GM19468 (cell line): ENCODE data around the gene NPM1.
A peak's percentile ranks its signal among the peaks of the same experiment; 100 is the strongest.
"Not testable (repeated sequence)": the region's sequence is repeated elsewhere in the genome, so short reads cannot be mapped to it uniquely, and the experiment has no call there.

Experiments used
- ATAC-seq: cut with Tn5 transposase; IDR thresholded peaks from one replicate; pipeline ENCODE4 v1.9.1; 2021; ENCODE audit warnings: mild to moderate bottlenecking, moderate library complexity, moderate number of reproducible peaks; ENCODE audit not compliant: unreplicated experiment; ENCODE audit errors: extremely low read depth

Gene NPM1

DNA sequence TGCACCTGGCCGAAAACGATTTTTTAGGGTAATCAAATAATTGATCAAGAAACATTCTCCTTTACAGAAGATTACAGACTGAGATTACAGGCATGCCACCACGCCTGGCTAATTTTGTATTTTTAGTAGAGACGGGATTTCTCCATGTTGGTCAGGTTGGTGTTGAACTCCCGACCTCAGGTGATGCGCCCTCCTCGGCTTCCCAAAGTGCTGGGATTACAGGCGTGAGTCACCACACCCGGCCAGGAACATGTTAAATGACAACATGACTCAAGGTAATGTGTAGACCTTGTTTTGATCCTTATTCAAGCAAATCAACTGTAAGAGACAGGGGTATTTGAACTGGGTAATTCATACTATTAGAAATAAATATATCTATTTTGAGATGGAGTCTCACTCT is 3.2 kb upstream of the NPM1 start:
- ATAC-seq, result not testable (repeated sequence)

DNA sequence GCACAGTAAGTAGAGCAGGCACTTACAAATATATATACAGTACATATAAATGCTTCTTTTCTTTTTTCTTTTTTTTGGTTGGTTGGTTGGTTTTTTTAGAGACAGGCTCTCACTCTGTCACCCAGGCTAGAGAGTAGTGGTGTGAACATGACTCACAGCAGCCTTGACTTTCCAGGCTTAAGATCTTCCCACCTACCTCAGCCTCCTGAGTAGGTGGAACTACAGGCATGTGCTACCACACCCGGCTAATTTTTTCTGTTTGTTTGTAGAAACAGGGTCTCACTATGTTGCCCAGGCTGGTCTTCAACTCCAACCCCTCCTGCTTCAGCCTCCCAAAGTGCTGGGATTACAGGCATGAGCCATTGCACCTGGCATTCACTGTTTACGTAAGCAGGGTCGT is 2.6 kb upstream of the NPM1 start:
- not testable (repeated sequence) for ATAC-seq

DNA sequence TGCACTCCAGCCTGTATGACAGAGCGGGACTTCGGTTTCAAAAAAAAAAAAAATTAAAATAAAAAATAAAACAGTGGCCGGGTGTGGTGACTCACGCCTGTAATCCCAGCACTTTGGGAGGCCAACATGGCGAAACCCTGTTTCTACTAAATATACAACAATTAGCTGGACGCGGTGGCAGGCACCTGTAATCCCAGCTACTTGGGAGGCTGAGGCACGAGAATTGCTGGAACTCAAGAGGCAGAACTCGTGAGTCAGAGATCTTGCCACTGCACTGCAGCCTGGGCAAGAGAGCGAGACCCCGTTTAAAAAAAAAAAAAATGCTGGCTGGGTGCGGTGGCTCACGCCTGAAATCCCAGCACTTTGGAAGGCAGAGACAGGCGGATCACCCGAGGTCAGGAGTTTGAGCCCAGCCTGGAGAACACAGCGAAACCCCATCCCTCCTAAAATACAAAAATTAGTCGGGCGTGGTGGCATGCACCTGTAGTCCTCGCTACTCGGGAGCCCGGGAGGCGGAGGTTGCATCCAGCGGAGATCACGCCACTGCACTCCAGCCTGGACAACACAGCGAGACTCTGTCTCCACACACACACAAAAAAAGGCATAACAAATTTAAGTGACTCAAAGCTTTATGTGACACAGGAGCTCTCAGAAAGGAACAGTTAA is 1.5 kb upstream of the NPM1 start:
- no peak for ATAC-seq

DNA sequence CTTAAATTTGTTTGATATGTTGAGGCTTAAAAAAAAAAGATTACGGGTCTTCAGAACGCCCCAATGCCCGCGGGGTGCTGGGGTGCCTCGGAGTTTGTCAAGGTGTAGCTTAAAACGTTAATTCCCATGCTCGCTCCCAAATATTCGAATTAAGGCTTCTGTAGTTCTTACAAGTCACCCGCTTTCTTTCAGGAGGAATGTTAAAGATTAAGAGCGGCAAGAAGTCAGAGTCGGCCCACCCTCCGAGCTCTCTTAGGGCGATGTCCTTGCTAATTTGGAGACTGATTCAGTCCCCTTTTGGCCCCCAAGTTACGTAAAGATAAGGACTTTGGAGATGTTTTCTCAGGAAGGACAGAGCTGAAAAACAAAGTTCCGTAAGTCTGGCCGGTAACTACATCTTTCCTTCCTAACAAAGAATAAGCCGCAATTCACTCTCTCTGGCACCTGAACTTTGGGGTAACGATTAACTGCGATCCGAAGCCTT is 746 bp upstream of the NPM1 start:
- no peak for ATAC-seq

DNA sequence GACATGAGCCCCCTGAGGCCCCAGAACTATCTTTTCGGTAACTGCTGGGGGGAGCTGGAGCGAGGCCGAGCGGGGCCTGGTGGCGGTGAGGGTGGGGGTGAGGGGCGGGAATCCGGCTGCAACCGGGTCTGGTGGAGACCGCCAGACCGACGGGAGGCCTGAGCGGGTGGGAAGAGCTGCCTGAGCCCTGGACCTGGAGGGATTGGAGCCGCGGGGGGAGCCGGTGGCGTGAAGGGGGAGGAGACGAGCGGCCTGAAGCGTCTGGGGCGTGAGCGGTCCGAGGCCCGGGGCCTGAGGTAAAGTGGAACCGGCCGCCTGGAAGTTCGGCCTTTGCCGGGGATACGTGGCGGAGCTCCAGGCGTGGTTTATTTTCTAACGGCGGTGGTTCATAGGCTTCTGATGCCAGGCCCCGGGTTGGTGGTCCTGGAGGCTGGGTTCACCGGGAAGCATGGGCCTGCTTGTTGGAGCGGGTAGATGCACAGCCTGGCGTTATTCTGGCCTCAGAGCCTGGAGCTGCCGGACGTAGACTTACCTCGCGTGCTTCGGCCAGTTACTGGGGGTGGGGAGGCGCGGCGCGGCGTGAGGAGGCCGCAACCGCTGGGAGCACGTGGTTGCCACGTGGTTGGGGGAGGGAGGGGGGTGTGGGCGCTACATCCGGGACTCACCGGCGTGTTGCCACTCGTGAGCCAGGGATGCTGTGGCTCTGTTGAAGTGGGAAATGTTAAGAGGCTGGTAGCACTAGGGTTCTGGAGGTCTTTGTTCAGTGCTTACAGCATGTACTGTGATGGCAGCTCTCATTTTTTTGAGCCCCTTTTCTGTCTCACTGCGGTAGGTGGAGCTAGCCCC is 544 bp downstream of the NPM1 start:
- peak; percentile 18 for ATAC-seq

DNA sequence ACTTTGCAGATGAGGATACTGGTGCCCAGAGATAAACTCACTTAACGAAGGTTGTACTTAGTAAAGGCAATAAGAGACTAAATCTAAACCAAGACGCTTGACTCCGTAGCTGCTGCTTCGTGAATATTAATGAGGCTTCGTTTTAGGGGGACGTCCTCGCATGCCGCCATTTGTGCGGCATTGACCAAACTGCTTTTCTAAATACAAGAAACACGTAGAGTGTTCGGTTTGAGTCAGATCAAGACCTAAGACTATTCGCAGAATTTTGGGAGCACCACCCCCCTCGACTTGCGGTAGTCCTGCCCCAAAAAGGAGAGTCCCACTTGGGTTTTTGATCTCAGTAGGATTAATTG is 1.1 kb downstream of the NPM1 start:
- ATAC-seq, result no peak

DNA sequence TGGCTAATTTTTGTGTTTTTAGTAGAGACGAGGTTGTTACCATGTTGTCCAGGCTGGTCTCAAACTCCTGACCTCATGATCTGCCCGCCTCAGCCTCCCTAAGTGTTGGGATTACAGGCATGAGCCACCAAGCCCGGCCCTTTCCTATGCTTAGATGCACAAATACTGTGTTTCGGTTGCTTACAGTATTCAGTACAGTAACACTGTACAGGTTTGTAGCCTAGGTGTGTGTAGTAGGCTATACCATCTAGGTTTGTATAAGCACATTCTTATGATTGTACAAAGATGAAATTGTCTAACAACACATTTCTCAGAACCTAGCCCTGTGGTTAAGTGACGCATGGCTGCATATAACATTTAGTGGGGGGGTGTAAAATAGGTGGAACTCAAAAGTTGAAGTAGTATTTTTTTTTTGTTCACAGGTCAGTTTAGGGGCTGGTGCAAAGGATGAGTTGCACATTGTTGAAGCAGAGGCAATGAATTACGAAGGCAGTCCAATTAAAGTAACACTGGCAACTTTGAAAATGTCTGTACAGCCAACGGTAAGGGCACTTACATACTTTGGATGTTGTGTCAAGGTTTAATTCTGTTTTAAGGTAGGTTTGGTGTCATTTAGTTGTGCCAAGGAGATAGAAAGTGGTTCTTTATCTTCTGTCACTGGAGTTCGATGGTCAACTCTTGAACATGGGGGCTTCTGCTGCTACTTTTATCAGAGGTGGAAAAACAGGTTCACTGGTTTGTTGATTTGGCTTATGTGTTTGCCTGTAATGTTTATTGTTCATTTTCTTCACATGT is 3.4 kb downstream of the NPM1 start:
- no peak for ATAC-seq

DNA sequence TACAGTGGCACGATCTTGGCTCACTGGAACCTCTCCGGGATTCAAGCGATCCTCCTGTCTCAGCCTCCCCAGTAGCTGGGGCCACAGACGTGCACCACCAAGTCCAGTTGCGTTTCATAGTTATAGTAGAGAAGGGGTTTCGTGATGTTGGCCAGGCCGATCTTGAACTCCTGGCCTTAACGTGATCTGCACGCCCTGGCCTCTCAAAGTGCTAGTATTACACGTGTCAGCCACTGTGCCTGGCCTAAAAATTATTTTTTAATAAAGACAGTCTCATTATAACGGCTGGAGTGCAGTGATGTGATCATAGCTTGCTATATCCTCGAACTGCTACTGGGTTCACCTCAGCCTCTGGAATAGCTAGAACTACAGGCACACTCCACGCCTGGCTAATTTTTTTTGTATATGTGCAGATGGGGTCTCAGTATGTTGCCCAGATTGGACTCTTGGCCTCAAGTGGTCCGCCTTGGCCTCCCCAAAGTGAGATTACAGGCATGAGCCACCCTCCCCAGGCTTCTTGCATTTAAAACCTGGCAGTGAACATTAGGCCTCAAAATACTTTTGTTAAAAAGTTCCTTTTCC is 4.4 kb downstream of the NPM1 start:
- no peak for ATAC-seq

DNA sequence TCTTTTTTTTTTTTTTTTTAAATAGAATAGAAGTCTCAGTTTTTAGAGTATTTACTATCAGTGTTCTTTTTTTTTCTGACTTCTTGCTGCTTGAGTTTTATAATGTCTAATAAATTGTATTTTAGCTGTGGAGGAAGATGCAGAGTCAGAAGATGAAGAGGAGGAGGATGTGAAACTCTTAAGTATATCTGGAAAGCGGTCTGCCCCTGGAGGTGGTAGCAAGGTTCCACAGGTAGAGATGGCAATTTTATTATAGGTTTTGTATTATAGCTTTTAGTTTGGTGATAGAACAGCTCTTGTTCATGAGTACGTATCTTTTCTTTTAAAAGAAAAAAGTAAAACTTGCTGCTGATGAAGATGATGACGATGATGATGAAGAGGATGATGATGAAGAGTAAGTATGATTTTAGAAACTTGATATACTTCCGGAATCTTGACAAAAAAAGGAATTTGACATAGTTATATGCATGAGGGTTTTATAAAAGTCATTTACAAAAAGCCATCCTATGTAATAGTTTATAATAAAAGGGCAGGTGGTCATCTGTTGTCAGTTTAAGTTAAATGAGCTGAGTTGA is 5.0 kb downstream of the NPM1 start:
- no peak for ATAC-seq

DNA sequence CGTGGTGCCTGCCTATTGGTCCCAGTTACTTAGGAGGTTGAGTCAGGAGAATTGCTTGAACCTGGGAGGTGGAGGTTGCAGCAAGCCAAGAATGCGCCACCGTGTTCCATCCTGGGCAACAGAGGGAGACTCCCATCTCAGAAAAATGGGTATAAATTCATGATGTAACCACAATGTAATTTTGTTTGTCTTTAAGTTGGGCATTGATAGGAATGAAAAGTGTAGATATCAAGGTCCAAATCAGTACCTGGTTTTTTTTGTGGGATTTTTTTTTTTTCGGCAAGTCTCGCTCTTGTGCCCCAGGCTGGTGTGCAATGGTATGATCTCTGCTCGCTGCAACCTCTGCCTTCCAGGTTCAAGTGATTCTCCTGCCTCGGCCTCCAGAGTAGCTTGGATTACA is 7.4 kb downstream of the NPM1 start:
- ATAC-seq, result no peak

DNA sequence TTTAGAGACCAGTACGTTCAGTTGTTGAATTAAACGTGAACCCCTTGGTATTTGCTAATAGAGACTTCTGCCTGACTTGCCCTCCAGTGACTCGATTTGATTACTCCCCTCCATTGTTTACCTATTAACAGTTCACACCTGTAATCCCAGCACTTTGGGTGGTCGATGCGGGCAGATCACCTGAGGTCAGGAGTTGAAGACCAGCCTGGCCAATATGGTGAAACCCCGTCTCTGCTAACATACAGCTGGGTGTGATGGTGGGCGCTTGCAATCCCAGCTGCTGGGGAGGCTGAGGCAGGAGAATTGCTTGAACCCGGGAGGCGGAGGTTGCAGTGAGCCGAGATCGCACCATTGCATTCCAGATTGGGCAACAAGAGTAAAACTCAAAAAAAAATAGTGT is 8.9 kb downstream of the NPM1 start:
- ATAC-seq, result not testable (repeated sequence)

DNA sequence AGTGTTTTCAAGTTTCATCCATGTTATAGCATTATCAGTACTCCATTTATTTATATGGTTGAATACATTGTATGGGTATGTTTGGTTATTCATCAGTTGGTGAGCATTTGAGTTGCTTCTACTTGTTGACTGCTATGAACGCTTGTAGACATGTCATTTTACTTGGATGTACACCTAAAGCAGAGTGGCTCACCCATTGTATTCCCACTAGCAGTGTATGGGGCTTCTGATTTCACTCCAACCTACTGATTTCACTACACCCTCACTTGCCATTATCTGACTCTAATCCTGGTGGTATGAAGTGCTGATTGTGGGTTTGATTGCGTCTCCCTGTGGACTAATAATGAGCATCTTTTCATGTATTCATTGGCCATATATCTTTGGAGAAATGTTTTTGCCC is 9.5 kb downstream of the NPM1 start:
- ATAC-seq, result no peak

DNA sequence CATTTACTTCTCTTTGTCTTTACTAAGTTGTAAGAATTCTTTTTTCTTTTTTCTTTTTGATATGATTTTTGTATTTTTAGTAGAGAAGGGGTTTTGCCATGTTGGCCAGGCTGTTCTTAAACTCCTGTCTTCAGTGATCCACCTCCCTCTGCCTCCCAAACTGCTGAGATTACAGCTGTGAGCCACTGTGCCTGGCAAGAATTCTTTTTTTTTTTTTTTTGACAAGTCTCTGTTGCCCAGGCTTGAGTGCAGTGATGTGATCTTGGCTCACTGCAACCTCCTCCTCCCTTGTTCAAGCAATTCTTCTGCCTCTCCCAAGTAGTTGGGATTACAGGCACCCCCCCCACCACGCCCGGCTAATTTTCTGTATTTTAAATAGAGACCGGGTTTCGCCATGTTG is 9.9 kb downstream of the NPM1 start:
- ATAC-seq, result no peak

DNA sequence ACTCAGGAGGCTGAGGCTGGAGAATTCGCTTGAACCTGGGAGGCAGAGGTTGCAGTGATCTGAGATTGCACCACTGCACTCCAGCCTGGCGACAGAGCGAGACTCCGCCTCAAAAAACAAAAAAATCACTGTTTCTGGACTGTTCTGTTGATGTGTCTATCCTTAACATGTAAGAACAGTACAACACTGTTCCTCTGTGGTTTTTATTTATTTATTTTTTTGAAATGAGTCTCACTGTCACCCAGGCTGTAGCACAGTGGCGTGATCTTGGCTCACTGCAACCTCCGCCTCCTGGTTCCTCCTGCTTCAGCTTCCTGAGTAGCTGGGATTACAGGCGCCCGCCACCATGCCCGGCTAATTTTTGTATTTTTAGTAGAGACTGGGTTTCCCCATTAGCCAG is 11.0 kb downstream of the NPM1 start:
- not testable (repeated sequence) for ATAC-seq

DNA sequence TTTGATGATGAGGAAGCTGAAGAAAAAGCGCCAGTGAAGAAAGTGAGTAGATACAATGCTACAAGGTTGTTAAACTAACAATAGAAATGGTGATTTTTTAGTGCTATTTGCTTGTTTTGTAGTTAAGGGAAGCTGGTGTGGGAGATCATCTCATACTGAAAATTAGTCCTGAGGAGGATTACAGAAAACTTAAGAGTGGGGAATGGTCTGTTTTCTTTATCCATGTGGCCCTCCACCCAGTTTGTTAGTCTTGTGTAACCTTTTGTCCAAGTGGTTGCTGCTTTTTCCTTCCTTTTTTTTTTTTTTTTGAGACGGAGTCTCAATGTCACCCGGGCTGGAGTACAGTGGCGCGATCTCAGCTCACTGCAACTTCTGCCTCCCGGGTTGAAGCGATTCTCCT is 12.5 kb downstream of the NPM1 start:
- no peak for ATAC-seq

DNA sequence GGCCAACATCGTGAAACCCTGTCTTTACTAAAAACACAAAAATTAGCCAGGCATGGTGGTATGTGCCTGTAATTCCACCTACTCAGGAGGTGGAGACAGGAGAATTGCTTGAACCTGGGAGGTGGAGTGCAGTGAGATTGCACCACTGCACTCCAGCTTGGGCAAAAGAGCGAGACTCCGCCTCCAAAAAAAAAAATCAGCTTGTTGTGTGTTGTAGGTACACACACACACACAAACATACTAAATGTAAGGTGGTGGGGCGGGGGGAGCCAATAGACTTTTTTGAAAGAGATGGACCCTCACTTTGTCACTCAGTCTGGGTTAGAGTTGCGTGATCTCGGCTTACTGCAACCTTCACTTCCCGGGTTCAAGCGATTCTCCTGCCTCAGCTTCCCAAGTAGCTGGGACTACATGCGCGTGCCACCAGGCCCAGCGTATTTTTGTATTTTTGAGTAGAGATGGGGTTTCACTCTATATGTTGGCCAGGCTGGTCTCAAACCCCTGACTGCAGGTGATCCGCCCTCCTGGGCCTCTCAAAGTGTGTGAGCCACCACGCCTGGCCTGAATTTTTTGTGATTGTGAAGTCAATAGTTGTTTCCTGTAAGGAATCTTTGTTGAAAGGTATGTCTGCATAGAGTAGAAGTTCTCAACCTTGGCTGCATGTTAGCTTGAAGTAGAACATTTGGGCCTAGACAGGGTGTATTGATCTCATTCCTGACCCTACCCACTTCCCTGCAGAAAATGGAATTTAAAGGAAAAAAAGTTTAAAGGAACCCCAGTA is 13.7 kb downstream of the NPM1 start:
- ATAC-seq, result no peak

DNA sequence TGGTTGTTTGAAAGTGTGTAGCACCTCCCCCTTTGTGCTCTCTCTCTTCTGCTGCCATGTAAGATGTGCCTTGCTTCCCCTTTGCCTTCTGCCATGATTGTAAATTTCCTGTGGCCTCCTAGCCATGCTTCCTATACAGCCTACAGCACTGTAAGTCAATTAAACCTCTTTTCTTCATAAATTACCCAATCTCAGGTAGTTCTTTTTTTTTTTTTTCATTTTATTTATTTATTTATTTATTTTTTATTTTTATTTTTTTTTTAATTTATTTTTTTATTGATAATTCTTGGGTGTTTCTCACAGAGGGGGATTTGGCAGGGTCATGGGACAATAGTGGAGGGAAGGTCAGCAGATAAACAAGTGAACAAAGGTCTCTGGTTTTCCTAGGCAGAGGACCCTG is 15.1 kb downstream of the NPM1 start:
- ATAC-seq, result not testable (repeated sequence)

DNA sequence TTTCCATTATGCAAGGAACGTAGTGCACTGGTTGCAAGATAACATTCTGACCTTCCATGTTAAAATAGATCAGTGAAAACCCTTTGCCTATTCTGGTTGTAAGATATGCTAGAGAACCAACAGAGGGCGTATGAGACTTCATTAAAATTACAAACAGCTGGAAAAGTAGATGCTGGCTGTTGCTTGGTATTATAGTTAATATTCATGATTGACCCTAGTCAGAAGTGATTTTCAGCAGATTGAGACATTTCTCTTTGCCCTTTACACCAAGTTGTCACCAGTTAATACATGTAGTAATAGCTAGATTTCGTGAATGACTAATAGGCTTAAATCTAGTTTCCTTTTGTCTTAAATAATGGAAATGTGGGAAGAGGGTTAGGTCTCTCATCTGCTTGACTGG is 18.0 kb downstream of the NPM1 start:
- ATAC-seq, result no peak

DNA sequence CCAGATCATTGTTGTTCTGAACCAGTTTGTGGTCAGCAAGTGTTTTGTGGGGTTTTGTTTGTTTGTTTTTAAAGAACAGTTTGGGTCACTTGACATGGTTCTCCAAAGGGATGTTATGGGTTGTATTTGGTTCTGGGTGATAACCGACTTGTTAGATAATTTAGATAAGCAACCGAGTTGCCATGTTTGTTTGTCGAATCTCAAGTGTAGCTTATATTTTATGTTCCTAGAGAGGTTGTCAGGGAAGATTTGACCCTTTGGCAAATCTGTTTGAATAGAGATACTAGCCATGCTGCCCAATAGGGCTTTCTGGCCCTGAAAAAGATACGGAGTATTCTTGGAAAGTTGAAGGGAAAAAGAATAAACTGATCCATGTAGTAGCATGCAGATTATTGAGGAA is 19.6 kb downstream of the NPM1 start:
- no peak for ATAC-seq
